PC-3 (cell line): ENCODE measurements around the gene RTN4.

ENCODE experiments used
- EZH2 ChIP-seq: fragments of 300-600 bp; sonication (generic); IDR thresholded peaks from one replicate; pipeline ENCODE4 v1.6.1; 2017; ENCODE audit warnings: antibody characterized with exemption, mild to moderate bottlenecking, low read length; ENCODE audit not compliant: unreplicated experiment
- TF ChIP-seq, protein P1 (sequence below): fragments of 300-600 bp; sonication (generic); conservative IDR thresholded peaks from 2 replicates; pipeline ENCODE4 v1.5.1; 2017; ENCODE audit warnings: antibody characterized with exemption, low read depth, mild to moderate bottlenecking, low read length

DNA sequence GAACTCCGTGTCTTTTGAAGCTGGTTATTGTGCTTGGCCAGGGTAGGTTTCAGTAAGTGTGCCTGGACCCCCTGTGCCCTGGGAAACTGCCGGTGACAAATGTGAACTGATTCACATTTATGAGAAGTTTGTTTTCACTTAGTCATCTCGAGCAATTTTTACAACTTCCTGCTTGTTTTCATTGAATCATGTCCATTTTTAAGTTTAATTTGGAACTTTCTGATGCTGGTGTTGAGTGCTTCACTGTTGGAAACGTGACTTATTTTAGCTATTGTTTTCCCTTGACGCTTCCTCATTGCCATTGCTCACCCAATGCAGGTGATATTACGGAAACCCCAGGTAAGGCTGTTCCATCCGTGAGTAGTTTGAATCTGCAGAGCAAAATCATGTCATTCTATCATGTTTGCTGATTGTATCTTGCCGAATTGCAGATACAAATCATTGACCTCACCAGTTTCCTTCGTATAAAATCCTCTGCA lies 97.2 kb downstream of the RTN4 start:
- TF ChIP-seq, protein P1, sequence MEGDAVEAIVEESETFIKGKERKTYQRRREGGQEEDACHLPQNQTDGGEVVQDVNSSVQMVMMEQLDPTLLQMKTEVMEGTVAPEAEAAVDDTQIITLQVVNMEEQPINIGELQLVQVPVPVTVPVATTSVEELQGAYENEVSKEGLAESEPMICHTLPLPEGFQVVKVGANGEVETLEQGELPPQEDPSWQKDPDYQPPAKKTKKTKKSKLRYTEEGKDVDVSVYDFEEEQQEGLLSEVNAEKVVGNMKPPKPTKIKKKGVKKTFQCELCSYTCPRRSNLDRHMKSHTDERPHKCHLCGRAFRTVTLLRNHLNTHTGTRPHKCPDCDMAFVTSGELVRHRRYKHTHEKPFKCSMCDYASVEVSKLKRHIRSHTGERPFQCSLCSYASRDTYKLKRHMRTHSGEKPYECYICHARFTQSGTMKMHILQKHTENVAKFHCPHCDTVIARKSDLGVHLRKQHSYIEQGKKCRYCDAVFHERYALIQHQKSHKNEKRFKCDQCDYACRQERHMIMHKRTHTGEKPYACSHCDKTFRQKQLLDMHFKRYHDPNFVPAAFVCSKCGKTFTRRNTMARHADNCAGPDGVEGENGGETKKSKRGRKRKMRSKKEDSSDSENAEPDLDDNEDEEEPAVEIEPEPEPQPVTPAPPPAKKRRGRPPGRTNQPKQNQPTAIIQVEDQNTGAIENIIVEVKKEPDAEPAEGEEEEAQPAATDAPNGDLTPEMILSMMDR = no peak
- TF ChIP-seq EZH2 = no peak
